GM12878 (cell line): Measurements from ENCODE around the gene ZNF791. TPM values are rescaled to one million over a fixed set of nuclear protein-coding genes. Genes with fewer than 3 reads are reported as not detected.

ENCODE experiments used
- ATF2 ChIP-seq: IDR thresholded peaks from 2 replicates; pipeline ENCODE4 v1.6.1; 2012; ENCODE audit warnings: low read length, inconsistent platforms
- CHD4 ChIP-seq: fragments of 200-600 bp; sonication (generic); IDR thresholded peaks from 2 replicates; pipeline ENCODE4 v1.6.1; 2016; ENCODE audit warnings: mild to moderate bottlenecking
- IKZF2 ChIP-seq, 2 experiments: fragments of 450-650 bp; IDR thresholded peaks; 2 replicates each; pipeline ENCODE4 v1.6.1; 2017; ENCODE audit warnings: mild to moderate bottlenecking in 2 of 2, moderate library complexity in 2 of 2
- MEF2B ChIP-seq: fragments of 450-650 bp; IDR thresholded peaks from 2 replicates; pipeline ENCODE4 v1.6.1; 2018; ENCODE audit warnings: mild to moderate bottlenecking, moderate library complexity; ENCODE audit not compliant: partially characterized antibody, poor library complexity, severe bottlenecking
- MLLT1 ChIP-seq: fragments of 450-650 bp; IDR thresholded peaks from 2 replicates; pipeline ENCODE4 v1.6.1; 2016; ENCODE audit warnings: mild to moderate bottlenecking
- NBN ChIP-seq: fragments of 450-650 bp; IDR thresholded peaks from 2 replicates; pipeline ENCODE4 v1.6.1; 2016
- NFIC ChIP-seq: IDR thresholded peaks from 2 replicates; pipeline ENCODE4 v1.6.1; 2012; ENCODE audit warnings: low read depth, mild to moderate bottlenecking, inconsistent platforms, low read length, moderate library complexity
- POU2F2 ChIP-seq: IDR thresholded peaks from 3 replicates; pipeline ENCODE4 v1.6.1; 2011; ENCODE audit warnings: low read depth, mild to moderate bottlenecking, low read length, borderline replicate concordance
- RELB ChIP-seq: fragments of 450-650 bp; IDR thresholded peaks from 2 replicates; pipeline ENCODE4 v1.6.1; 2017; ENCODE audit warnings: low read depth, mild to moderate bottlenecking, moderate library complexity
- REST ChIP-seq: IDR thresholded peaks from 2 replicates; pipeline ENCODE4 v1.6.1; 2012; ENCODE audit warnings: mild to moderate bottlenecking, low read depth, low read length
- SMARCA5 ChIP-seq: fragments of 450-650 bp; IDR thresholded peaks from 2 replicates; pipeline ENCODE4 v1.6.1; 2017; ENCODE audit warnings: mild to moderate bottlenecking
- SREBF2 ChIP-seq: IDR thresholded peaks from 2 replicates; pipeline ENCODE4 v1.6.1; 2012; ENCODE audit warnings: mild to moderate bottlenecking, low read length
- STAT3 ChIP-seq: IDR thresholded peaks from 2 replicates; pipeline ENCODE4 v1.6.1; 2011; ENCODE audit warnings: low read depth, low read length, improper control_type of control experiment
- TAF1 ChIP-seq: IDR thresholded peaks from 2 replicates; pipeline ENCODE4 v1.6.1; 2011; ENCODE audit warnings: mild to moderate bottlenecking, low read depth, low read length, borderline replicate concordance
- ZNF384 ChIP-seq: IDR thresholded peaks from 2 replicates; pipeline ENCODE4 v1.6.1; 2012; ENCODE audit warnings: low read depth, mild to moderate bottlenecking, low read length, improper control_type of control experiment, borderline replicate concordance
- polyA plus RNA-seq, 11 experiments: library from polyadenylated mRNA; depleted of rRNA in 4 of 11; unstranded in 6 of 11; stranded (reverse) in 5 of 11; fragments of >200 nt; fragmentation: Nextera tagmentation in 4 of 11; fragmentation: Illumina TruSeq in 1 of 11; extraction: Ambion mirVana in 4 of 11; extraction: Trizol in 1 of 11; gene quantifications; 1 replicate in 1 of 11; 2 replicates in 10 of 11; pipeline versions ENCODE4 v1.2.1 to v1.2.3, GENCODE V29; 2011 to 2016; ENCODE audit warnings: inconsistent platforms in 2 of 11, missing spikeins in 2 of 11, low read depth in 1 of 11
- total RNA-seq, 4 experiments: library from RNA; depleted of rRNA in 3 of 4; stranded (reverse); fragments of >200 nt in 3 of 4; fragmentation: Illumina TruSeq in 1 of 4; extraction: Trizol in 1 of 4; gene quantifications; 2 replicates each; pipeline versions ENCODE4 v1.2.1 to v1.2.3, GENCODE V29; 2013 to 2021

ZNF791 gene
- total and polyA plus RNA-seq, 10 of the 15 experiments (the other 5 are each of a cell fraction or from before 2014, with no cell fraction given), result 7.5 to 24.0 (median 11.8) TPM

GRCh38 chr19:12681074-12681987 is 70.6 kb downstream of the ZNF791 start, which contains the start of gene DHPS (continued):
- TF ChIP-seq MEF2B (peak; percentile 47), NFIC (0 out of 2 replicates have a peak, but pooled peaks have one; percentile 41), SREBF2 (peak; percentile 35; the same call in 1 of the 2 replicates), NBN (peak; percentile 54), RELB (peak; percentile 78), SMARCA5 (peak; percentile 72; the same call in 1 of the 2 replicates), REST (no peak), STAT3 (no peak), CHD4 (no peak), POU2F2 (peak; percentile 68; the same call in 2 of the 3 replicates), ATF2 (0 out of 2 replicates have a peak, but pooled peaks have one; percentile 25), ZNF384 (peak; percentile 98), IKZF2 (IDR thresholded peaks at IDR 0.05) (peak in 1 of 2 experiments; percentile 14; a peak in 1 of 4 replicates), MLLT1 (no peak), TAF1 (peak; percentile 64; the same call in 1 of the 2 replicates)
